ENCODE results near the gene HM13. TPM values are rescaled to one million over a fixed set of nuclear protein-coding genes. Genes with fewer than 3 reads are reported as not detected.
"Not testable (repeated sequence)": the region's sequence is repeated elsewhere in the genome, so short reads cannot be mapped to it uniquely, and the experiment has no call there.

Gene HM13
- total and polyA plus RNA-seq, 9 of the 15 experiments (the other 6 are each of a cell fraction or from before 2014, with no cell fraction given): 7.7 to 136 (median 74.5) TPM

GRCh38 chr20:31521267-31521666, 7.0 kb downstream of the HM13 start:
- Histone ChIP-seq H4K20me1 (replicated peaks; ENCODE audit: control insufficient read depth, insufficient read depth, low read length) (peaks cover 14% of the 10 kb centered on the region), H3K4me1 (replicated peaks in 1 of 2; ENCODE audit: control insufficient read depth in 2 of 2, insufficient read depth in 2 of 2, low read length in 2 of 2) (peaks cover 12 to 13% of the 10 kb centered on the region in 2 experiments; a peak in 3 of 5 replicates), H3K79me2 (ENCODE audit: control insufficient read depth, insufficient read depth, low read length) (peaks cover 72% of the 10 kb centered on the region), H3K36me3 (ENCODE audit: control insufficient read depth, insufficient read depth, low read length) (peaks cover 65% of the 10 kb centered on the region)
- BruUV-seq (replicated peaks); H3K9me3 ChIP-seq (replicated peaks; ENCODE audit: control insufficient read depth, insufficient read depth, low read depth, low read length); H3K4me3 ChIP-seq; DNase-seq (ENCODE audit: extremely low read depth in 1 of 4, low spot score in 3 of 4); CTCF ChIA-PET (ENCODE audit: low intra/inter-chr PET ratio); H3K27me3 ChIP-seq (ENCODE audit: control insufficient read depth in 2 of 2, insufficient read depth in 2 of 2, low read length in 2 of 2); intact Hi-C loops (cut with micrococcal nuclease); H3K27ac ChIP-seq (ENCODE audit: extremely low read depth, low read depth, low read length); H3K9me1 ChIP-seq (ENCODE audit: control insufficient read depth, insufficient read depth, low read length); FAIRE-seq; H3K4me2 ChIP-seq (ENCODE audit: insufficient read depth, low read length); in situ Hi-C loops (cut with MboI); H2AFZ ChIP-seq (ENCODE audit: low read depth, low read length); ATAC-seq; H3K9ac ChIP-seq (ENCODE audit: insufficient read depth in 1 of 2, low read depth in 2 of 2, low read length in 2 of 2): not testable (repeated sequence)
- 82% methylated on average over 7 of the region's 7 CpGs for WGBS (ENCODE audit: insufficient coverage, low coverage, missing lambda C conversion rate)
- POLR2A ChIA-PET: interaction anchor here (0.6 to 1.3 kb wide), 6 partner anchors 9 to 47 kb away, joined by 3 to 5 read pairs (median 3); no protein-coding TSS in a partner anchor

- DNase-seq (ENCODE audit: extremely low read depth in 1 of 4, low spot score in 3 of 4) (no peak), FAIRE-seq (no peak), ATAC-seq (0 out of 3 replicates have a peak, but pooled peaks have one; percentile 20)
- POLR2A ChIA-PET: interaction anchor here (0.8 to 1.1 kb wide), 3 partner anchors 13 to 24 kb away, joined by 3 read pairs; a partner anchor contains a TSS
- H4K20me1 ChIP-seq (replicated peaks; ENCODE audit: control insufficient read depth, insufficient read depth, low read length): peaks cover 7% of the 10 kb centered on the region
- peaks cover 57% of the 10 kb centered on the region for H3K79me2 ChIP-seq (ENCODE audit: control insufficient read depth, insufficient read depth, low read length)
- H3K4me2 ChIP-seq (ENCODE audit: insufficient read depth, low read length): no peak overlapping the region
- H3K9me3 ChIP-seq (replicated peaks; ENCODE audit: control insufficient read depth, insufficient read depth, low read depth, low read length): no peaks in the 10 kb centered on the region
- H3K9ac ChIP-seq (ENCODE audit: insufficient read depth in 1 of 2, low read depth in 2 of 2, low read length in 2 of 2): no peak overlapping the region
- WGBS (ENCODE audit: insufficient coverage, low coverage, missing lambda C conversion rate): 92% methylated on average over 6 of the region's 6 CpGs
- BruUV-seq (replicated peaks): no TSS peak
- H3K36me3 ChIP-seq (ENCODE audit: control insufficient read depth, insufficient read depth, low read length): peaks cover 65% of the 10 kb centered on the region
- H3K27ac ChIP-seq (ENCODE audit: extremely low read depth, low read depth, low read length): no peak overlapping the region
- H3K4me3 ChIP-seq: no peak overlapping the region
- CTCF ChIA-PET (ENCODE audit: low intra/inter-chr PET ratio): interaction anchor here (0.7 kb wide), 1 partner anchor 39 kb away, joined by 3 read pairs; no protein-coding TSS in a partner anchor
- TF ChIP-seq ATF3 (IDR thresholded peaks at IDR 0.05) (peak; percentile 45), ATF3 (CRISPR knock-in tag; conservative IDR thresholded peaks at IDR 0.05) (no peak), CEBPG (CRISPR knock-in tag; IDR thresholded peaks at IDR 0.05) (no peak), CEBPG (tag; conservative IDR thresholded peaks at IDR 0.05 in 1 of 2, IDR thresholded peaks at IDR 0.05 in 1 of 2) (peak; percentile 17 to 27; a peak in 1 of 4 replicates), HEY1 (CRISPR knock-in tag; IDR thresholded peaks at IDR 0.05; ENCODE audit: borderline replicate concordance) (no peak)
- in situ Hi-C loops (cut with MboI): no loop called here
- H2AFZ ChIP-seq (ENCODE audit: low read depth, low read length): no peak overlapping the region
- intact Hi-C loops (cut with micrococcal nuclease): no loop called here
- no peaks in the 10 kb centered on the region for H3K9me1 ChIP-seq (ENCODE audit: control insufficient read depth, insufficient read depth, low read length)
- no peaks in the 10 kb centered on the region for H3K27me3 ChIP-seq (ENCODE audit: control insufficient read depth in 2 of 2, insufficient read depth in 2 of 2, low read length in 2 of 2)
- peaks cover 6 to 12% of the 10 kb centered on the region in 2 experiments; a peak in 2 of 5 replicates for H3K4me1 ChIP-seq (replicated peaks in 1 of 2; ENCODE audit: control insufficient read depth in 2 of 2, insufficient read depth in 2 of 2, low read length in 2 of 2)
Observed at GRCh38 chr20:31522731-31523130, 8.5 kb downstream of the HM13 start.
